LoVo (cell line): Measurements from ENCODE around the gene DCTN1.
"Not testable (repeated sequence)": the region's sequence is repeated elsewhere in the genome, so short reads cannot be mapped to it uniquely, and the experiment has no call there.

Source experiments
- DNase-seq: peaks from one replicate; pipeline ENCODE4 v3.0.0-alpha.2; 2016; ENCODE audit warnings: low spot score

The DCTN1 gene

GRCh38 chr2:74369976-74370375 lies 10.1 kb downstream of the DCTN1 start:
- DNase-seq: no peak

- DNase-seq: no peak
Measured at GRCh38 chr2:74368499-74368898, 11.6 kb downstream of the DCTN1 start.

- no peak for DNase-seq
Measured at GRCh38 chr2:74367789-74368188, 12.3 kb downstream of the DCTN1 start.

GRCh38 chr2:74366036-74366435 lies 14.1 kb downstream of the DCTN1 start:
- no peak for DNase-seq

- DNase-seq: no peak
Measured at GRCh38 chr2:74364533-74365505, 15.3 kb downstream of the DCTN1 start.

GRCh38 chr2:74361327-74361726 lies 18.8 kb downstream of the DCTN1 start:
- DNase-seq: no peak

GRCh38 chr2:74357627-74358026 lies 22.5 kb downstream of the DCTN1 start:
- no peak for DNase-seq

- DNase-seq: no peak
Measured at GRCh38 chr2:74349889-74350288, 30.2 kb downstream of the DCTN1 start.

- DNase-seq: no peak
Measured at GRCh38 chr2:74347742-74348141, 32.4 kb downstream of the DCTN1 start.

GRCh38 chr2:74347303-74347702 lies 32.8 kb downstream of the DCTN1 start:
- no peak for DNase-seq

- no peak for DNase-seq
Measured at GRCh38 chr2:74345272-74345943, 34.7 kb downstream of the DCTN1 start.

- no peak for DNase-seq
Measured at GRCh38 chr2:74343316-74343715, 36.8 kb downstream of the DCTN1 start, which contains the start of gene SLC4A5. SLC4A5 (minus strand) TSS chr2:74343416; CDS start chr2:74315023, 28,393 bp downstream.

GRCh38 chr2:74336227-74336626 lies 43.9 kb downstream of the DCTN1 start:
- not testable (repeated sequence) for DNase-seq

GRCh38 chr2:74334931-74335333 lies 45.2 kb downstream of the DCTN1 start:
- peak; percentile 66 for DNase-seq

- DNase-seq: no peak
Measured at GRCh38 chr2:74333896-74334586, 46.1 kb downstream of the DCTN1 start.

GRCh38 chr2:74333175-74333574 lies 46.9 kb downstream of the DCTN1 start:
- DNase-seq: no peak

GRCh38 chr2:74332550-74333174 lies 47.4 kb downstream of the DCTN1 start:
- no peak for DNase-seq

- no peak for DNase-seq
Measured at GRCh38 chr2:74328573-74328972, 51.5 kb downstream of the DCTN1 start.

- no peak for DNase-seq
Measured at GRCh38 chr2:74328074-74328473, 52.0 kb downstream of the DCTN1 start.

- no peak for DNase-seq
Measured at GRCh38 chr2:74327627-74328026, 52.5 kb downstream of the DCTN1 start.

- no peak for DNase-seq
Measured at GRCh38 chr2:74327199-74327598, 52.9 kb downstream of the DCTN1 start.

GRCh38 chr2:74325815-74326214 lies 54.3 kb downstream of the DCTN1 start:
- no peak for DNase-seq
